ENCODE measurements around the gene CPNE9.

Gene CPNE9

DNA sequence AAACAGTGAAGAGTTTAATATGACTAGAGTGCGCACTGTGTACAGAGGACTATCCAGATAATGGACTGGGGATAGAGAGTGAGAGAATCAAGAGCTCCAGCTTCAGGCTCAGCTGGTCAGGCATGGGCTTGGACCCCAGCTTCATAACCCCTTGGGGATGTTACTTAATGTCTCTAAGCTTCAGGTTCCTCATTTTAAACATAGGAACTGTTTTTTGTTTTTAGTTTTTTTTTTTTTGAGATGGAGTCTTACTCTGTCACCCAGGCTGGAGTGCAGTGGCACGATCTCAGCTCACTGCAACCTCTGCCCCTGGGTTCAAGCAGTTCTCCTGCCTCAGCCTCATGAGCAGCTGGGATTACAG is 18.0 kb downstream of the CPNE9 start (continued):
- TF ChIP-seq, protein P1, sequence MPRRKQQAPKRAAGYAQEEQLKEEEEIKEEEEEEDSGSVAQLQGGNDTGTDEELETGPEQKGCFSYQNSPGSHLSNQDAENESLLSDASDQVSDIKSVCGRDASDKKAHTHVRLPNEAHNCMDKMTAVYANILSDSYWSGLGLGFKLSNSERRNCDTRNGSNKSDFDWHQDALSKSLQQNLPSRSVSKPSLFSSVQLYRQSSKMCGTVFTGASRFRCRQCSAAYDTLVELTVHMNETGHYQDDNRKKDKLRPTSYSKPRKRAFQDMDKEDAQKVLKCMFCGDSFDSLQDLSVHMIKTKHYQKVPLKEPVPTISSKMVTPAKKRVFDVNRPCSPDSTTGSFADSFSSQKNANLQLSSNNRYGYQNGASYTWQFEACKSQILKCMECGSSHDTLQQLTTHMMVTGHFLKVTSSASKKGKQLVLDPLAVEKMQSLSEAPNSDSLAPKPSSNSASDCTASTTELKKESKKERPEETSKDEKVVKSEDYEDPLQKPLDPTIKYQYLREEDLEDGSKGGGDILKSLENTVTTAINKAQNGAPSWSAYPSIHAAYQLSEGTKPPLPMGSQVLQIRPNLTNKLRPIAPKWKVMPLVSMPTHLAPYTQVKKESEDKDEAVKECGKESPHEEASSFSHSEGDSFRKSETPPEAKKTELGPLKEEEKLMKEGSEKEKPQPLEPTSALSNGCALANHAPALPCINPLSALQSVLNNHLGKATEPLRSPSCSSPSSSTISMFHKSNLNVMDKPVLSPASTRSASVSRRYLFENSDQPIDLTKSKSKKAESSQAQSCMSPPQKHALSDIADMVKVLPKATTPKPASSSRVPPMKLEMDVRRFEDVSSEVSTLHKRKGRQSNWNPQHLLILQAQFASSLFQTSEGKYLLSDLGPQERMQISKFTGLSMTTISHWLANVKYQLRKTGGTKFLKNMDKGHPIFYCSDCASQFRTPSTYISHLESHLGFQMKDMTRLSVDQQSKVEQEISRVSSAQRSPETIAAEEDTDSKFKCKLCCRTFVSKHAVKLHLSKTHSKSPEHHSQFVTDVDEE (CRISPR knock-in tag; IDR thresholded peaks at IDR 0.05): no peak
- TF ChIP-seq, protein P2, sequence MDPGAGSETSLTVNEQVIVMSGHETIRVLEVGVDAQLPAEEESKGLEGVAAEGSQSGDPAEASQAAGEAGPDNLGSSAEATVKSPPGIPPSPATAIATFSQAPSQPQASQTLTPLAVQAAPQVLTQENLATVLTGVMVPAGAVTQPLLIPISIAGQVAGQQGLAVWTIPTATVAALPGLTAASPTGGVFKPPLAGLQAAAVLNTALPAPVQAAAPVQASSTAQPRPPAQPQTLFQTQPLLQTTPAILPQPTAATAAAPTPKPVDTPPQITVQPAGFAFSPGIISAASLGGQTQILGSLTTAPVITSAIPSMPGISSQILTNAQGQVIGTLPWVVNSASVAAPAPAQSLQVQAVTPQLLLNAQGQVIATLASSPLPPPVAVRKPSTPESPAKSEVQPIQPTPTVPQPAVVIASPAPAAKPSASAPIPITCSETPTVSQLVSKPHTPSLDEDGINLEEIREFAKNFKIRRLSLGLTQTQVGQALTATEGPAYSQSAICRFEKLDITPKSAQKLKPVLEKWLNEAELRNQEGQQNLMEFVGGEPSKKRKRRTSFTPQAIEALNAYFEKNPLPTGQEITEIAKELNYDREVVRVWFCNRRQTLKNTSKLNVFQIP (CRISPR knock-in tag; IDR thresholded peaks at IDR 0.05; ENCODE audit: borderline replicate concordance, low read depth): no peak
- TF ChIP-seq CSDC2 (CRISPR knock-in tag; IDR thresholded peaks at IDR 0.05): no peak
- TF ChIP-seq ZNF70 (CRISPR knock-in tag; IDR thresholded peaks at IDR 0.05): no peak
- TF ChIP-seq BACH2 (CRISPR knock-in tag; IDR thresholded peaks at IDR 0.05; ENCODE audit: borderline replicate concordance): no peak

DNA sequence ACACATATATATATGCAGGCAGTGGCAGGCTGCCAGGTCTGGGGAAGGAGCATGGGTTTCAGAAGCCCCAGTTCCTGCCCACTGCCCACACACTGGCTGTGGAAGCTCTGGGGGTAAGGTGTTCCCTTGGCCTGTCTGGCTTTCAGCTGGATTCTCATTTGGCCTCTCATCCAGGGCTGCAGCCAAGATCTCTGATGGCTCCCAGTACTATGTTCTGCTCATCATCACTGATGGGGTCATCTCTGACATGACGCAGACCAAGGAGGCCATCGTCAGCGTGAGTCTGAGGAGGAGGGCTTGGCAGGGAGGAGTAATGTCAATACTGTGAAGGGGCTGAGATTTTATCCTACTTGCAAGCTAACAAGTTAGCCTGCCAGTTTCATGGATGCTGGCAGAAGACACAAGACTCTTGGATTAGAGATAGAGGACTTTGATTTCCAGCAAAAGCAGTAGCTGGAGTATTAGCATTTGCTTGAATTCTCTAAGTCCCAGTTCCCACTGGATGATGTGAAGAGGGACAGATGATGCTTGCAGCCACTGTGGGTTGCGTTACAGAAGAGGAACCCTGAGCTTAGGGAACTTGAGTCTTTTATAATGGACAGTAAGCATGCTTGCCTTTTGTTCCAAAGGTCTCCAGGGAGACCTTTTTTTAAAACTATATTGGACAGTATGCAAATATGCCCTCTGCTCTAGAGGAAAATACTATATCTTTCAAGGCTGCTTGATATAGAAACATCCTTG is 22.3 kb downstream of the CPNE9 start:
- TF ChIP-seq, protein P3, sequence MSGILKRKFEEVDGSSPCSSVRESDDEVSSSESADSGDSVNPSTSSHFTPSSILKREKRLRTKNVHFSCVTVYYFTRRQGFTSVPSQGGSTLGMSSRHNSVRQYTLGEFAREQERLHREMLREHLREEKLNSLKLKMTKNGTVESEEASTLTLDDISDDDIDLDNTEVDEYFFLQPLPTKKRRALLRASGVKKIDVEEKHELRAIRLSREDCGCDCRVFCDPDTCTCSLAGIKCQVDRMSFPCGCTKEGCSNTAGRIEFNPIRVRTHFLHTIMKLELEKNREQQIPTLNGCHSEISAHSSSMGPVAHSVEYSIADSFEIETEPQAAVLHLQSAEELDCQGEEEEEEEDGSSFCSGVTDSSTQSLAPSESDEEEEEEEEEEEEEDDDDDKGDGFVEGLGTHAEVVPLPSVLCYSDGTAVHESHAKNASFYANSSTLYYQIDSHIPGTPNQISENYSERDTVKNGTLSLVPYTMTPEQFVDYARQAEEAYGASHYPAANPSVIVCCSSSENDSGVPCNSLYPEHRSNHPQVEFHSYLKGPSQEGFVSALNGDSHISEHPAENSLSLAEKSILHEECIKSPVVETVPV (CRISPR knock-in tag; IDR thresholded peaks at IDR 0.05): no peak
- TF ChIP-seq ZC3H10 (CRISPR knock-in tag; IDR thresholded peaks at IDR 0.05): no peak
- TF ChIP-seq PPARA (CRISPR knock-in tag; IDR thresholded peaks at IDR 0.05; ENCODE audit: borderline replicate concordance): no peak
- ATAC-seq: no peak

DNA sequence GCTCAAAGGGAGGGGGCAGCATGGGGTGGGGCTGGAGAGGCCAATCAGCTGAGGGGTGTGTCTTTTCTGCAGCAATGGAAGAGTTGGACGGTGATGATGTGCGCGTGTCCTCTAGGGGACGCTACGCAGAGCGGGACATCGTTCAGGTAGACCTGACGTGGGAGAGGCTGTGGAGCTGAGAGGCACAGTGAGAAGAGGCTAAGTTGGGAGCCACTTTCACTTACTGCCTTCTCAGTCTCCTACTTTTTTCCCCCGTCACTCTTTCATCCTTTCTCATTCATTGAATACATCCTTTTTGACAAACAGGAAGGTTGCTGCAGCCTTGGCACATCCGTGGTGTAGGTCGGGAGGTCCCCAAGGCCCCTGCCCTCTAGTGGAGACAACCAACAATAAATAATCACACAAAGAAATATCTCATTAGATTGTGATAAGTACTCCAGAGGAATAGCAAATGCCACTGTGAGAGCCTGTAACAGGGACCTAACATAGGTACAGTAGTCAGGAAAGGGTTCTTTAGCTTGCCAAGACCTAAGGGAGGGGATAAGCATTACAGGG is 23.5 kb downstream of the CPNE9 start:
- ATAC-seq: no peak

DNA sequence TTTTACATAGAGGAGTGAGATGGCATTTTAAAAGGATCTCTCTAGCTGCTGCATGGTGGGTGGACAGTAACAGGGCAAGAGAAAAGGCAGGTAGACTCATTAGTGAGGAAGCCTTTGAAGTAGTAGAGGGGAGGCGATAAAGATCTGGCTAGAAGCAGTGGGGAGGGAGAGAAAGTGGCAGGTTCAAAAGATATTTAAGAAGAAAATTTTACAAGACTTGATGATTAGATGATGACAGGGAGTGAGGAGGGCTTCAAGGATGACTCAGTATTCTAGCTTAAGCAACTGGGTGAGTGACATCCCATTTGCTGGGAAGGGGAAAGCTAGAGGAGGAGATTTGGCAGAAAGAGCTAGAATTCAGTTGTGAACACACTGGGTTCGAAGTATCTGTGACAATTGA is 24.1 kb downstream of the CPNE9 start:
- no peak for ATAC-seq
- TF ChIP-seq ZFP3 (CRISPR knock-in tag; IDR thresholded peaks at IDR 0.05): no peak
- TF ChIP-seq SNAI2 (CRISPR knock-in tag; IDR thresholded peaks at IDR 0.05): no peak
- no peak for TF ChIP-seq ESRRG (CRISPR knock-in tag; IDR thresholded peaks at IDR 0.05)
- no peak for TF ChIP-seq ZNF8 (CRISPR knock-in tag; IDR thresholded peaks at IDR 0.05)
- TF ChIP-seq, protein P1 (CRISPR knock-in tag; IDR thresholded peaks at IDR 0.05): no peak
- TF ChIP-seq, protein P2 (CRISPR knock-in tag; IDR thresholded peaks at IDR 0.05; ENCODE audit: borderline replicate concordance, low read depth): no peak
- no peak for TF ChIP-seq ZFP30 (CRISPR knock-in tag; IDR thresholded peaks at IDR 0.05)
- TF ChIP-seq, protein P4, sequence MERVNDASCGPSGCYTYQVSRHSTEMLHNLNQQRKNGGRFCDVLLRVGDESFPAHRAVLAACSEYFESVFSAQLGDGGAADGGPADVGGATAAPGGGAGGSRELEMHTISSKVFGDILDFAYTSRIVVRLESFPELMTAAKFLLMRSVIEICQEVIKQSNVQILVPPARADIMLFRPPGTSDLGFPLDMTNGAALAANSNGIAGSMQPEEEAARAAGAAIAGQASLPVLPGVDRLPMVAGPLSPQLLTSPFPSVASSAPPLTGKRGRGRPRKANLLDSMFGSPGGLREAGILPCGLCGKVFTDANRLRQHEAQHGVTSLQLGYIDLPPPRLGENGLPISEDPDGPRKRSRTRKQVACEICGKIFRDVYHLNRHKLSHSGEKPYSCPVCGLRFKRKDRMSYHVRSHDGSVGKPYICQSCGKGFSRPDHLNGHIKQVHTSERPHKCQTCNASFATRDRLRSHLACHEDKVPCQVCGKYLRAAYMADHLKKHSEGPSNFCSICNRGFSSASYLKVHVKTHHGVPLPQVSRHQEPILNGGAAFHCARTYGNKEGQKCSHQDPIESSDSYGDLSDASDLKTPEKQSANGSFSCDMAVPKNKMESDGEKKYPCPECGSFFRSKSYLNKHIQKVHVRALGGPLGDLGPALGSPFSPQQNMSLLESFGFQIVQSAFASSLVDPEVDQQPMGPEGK (CRISPR knock-in tag; IDR thresholded peaks at IDR 0.05; ENCODE audit: borderline replicate concordance): no peak
- TF ChIP-seq ZC3H10 (CRISPR knock-in tag; IDR thresholded peaks at IDR 0.05): no peak
- no peak for TF ChIP-seq ARNTL (CRISPR knock-in tag; IDR thresholded peaks at IDR 0.05; ENCODE audit: borderline replicate concordance, low read depth)
- no peak for TF ChIP-seq TOX (CRISPR knock-in tag; IDR thresholded peaks at IDR 0.05; ENCODE audit: borderline replicate concordance)
- TF ChIP-seq TCF4 (CRISPR knock-in tag; IDR thresholded peaks at IDR 0.05; ENCODE audit: borderline replicate concordance): no peak
- TF ChIP-seq ZNF70 (CRISPR knock-in tag; IDR thresholded peaks at IDR 0.05): no peak
- TF ChIP-seq ZNF565 (CRISPR knock-in tag; conservative IDR thresholded peaks at IDR 0.05; ENCODE audit: low read depth): no peak
- no peak for TF ChIP-seq RARB (CRISPR knock-in tag; IDR thresholded peaks at IDR 0.05)
- TF ChIP-seq, protein P5, sequence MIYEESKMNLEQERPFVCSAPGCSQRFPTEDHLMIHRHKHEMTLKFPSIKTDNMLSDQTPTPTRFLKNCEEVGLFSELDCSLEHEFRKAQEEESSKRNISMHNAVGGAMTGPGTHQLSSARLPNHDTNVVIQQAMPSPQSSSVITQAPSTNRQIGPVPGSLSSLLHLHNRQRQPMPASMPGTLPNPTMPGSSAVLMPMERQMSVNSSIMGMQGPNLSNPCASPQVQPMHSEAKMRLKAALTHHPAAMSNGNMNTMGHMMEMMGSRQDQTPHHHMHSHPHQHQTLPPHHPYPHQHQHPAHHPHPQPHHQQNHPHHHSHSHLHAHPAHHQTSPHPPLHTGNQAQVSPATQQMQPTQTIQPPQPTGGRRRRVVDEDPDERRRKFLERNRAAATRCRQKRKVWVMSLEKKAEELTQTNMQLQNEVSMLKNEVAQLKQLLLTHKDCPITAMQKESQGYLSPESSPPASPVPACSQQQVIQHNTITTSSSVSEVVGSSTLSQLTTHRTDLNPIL (CRISPR knock-in tag; IDR thresholded peaks at IDR 0.05; ENCODE audit: low read depth): no peak

More for the DNA sequence above, 23.5 kb downstream of the CPNE9 start:
- TF ChIP-seq PPARA (CRISPR knock-in tag; IDR thresholded peaks at IDR 0.05; ENCODE audit: borderline replicate concordance) (no peak), ZFP3 (CRISPR knock-in tag; IDR thresholded peaks at IDR 0.05) (no peak), BACH2 (CRISPR knock-in tag; IDR thresholded peaks at IDR 0.05; ENCODE audit: borderline replicate concordance) (no peak), TOX (CRISPR knock-in tag; IDR thresholded peaks at IDR 0.05; ENCODE audit: borderline replicate concordance) (no peak), TCF4 (CRISPR knock-in tag; IDR thresholded peaks at IDR 0.05; ENCODE audit: borderline replicate concordance) (no peak), ISL1 (CRISPR knock-in tag; IDR thresholded peaks at IDR 0.05) (no peak)

Measured in SK-N-SH treated with all-trans-retinoic acid at 6 μM for 48 hours (cell line).